Measurements from ENCODE around the gene DMRTA1.
"Not testable (repeated sequence)": the region's sequence is repeated elsewhere in the genome, so short reads cannot be mapped to it uniquely, and the experiment has no call there.

The DMRTA1 gene, protein sequence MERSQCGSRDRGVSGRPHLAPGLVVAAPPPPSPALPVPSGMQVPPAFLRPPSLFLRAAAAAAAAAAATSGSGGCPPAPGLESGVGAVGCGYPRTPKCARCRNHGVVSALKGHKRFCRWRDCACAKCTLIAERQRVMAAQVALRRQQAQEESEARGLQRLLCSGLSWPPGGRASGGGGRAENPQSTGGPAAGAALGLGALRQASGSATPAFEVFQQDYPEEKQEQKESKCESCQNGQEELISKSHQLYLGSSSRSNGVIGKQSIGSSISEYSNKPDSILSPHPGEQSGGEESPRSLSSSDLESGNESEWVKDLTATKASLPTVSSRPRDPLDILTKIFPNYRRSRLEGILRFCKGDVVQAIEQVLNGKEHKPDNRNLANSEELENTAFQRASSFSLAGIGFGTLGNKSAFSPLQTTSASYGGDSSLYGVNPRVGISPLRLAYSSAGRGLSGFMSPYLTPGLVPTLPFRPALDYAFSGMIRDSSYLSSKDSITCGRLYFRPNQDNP

DNA sequence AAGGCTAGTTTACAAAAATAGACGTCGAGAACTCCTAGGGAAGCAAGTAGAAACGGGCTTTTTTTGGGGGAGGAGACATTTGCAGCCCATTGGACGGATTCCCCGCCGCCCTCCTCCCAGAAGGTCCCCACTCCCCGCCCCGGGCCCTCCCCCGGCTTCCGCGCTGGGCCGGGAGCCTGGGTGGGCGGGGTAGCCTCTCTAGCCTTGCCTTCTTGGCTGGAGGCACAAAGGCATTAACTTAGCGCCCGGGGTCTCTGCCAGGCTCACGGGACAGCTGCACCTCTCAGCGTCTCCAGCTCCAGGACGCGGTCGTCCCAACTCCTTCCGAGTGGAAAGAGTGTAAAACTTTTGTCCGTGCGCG lies at the start of gene DMRTA1:
TSS of gene DMRTA1 (plus strand) at position 236 of the 361 bp plus-strand sequence. CDS start 242 bp downstream, outside the sequence.
- peak; percentile 18 to 25 for DNase-seq

DNA sequence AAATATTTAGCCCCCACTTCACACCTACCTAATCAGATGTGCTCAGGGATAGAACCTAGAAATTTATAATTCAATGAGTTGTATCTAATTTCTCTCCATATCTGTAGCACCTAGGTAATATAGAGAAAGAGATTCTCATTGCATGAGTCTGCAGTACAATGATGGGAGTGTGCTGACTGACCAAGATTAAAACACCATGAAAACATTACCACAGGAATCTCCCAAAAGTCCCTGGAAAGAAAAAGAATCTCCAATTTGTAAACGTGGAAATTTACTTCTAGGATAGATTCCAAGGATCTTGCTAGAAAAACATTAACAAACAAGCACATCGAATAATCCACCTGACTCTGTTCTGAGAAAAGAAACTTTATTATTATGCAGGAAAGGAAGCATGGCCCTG lies 45.0 kb upstream of the DMRTA1 start:
- DNase-seq, result no peak

DNA sequence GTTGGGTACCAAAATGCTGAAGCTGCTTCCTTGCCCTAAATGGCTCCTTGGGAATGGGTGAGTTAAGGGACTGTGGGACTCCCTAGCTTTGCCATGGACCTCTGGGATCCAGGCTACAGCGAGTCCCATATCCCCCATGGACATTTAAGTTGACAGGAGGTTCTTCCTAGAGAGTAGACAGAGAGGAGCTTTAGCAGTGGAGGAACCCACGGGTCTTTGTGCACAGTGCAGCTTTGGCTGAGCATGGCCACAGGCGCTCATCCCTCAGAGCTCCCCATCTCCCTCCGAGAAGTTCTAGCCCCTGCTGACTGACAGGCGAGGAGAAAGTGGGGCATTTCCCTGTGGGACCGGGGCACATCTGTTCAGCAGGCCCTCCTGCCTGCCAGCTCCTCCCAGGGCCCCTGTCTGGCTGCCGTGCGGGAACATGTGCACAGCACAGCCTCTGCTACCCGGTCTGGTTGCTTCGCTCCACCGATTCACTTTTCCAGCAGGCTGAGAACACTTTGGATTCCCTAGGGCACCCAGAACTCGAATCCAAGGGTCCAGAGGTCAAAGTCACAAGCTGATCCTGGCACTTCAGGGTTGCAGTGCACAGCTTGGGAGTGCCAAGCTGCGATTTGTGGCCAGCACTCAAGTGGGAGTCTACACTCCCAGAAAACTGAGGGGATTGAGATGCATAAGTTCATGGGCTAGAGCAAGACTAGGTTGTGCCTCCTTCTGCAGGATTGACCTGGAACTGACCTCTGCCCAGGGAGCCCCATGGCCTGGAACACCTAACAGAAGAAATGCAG lies 40.6 kb upstream of the DMRTA1 start:
- DNase-seq, result no peak

DNA sequence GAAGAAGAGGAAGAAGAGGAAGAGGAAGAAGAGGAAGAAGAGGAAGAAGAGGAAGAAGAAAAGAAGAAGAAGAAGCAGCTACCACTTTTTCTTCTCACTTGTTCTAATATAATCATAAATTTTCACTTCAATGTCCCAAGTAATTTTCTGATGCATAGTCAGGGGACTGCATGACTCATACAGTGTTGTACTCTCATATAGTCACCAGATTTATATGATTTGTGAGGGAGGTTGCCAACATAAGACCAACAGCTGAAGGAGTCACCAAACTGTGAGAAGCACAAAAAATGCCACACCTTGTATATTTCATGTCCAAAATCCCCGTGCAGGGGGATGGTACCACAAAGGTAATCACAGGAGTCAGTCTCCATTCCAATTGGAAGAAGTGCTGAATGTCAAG lies 32.7 kb upstream of the DMRTA1 start:
- no peak for DNase-seq

DNA sequence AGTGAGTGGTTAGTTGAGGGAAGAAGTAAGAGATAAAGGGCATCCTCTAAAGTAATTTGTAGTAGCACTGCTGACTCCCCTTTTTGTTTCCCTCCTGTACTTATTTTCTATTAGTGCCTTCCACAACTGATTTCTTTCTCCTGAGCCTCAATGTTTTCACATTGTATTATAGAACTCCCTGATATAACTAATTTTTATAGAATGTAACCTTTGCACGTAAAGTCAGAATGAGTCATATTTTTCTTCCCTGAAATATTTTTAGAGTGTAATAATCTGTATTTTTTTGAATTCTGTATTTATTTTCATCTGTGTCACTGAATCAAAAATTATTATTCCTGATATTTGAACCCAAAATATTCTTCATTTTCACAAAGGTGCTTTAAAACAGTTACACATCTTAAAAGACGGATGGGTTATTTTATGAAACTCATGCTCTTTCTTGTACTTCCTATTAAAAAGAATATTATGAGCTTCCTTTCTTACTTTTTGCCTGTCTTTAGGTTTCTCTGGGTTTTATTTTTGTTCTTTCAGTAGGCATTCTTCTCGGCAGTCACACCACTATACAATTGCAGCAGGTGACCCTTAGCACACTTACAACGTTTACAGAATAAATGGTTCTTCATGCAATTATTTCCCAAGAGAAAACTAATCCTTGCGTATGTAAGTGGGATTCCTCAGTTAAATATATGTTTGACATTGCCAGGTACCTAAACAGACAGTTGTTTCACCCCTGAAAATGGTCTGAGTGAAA lies 30.5 kb upstream of the DMRTA1 start:
- no peak for DNase-seq

DNA sequence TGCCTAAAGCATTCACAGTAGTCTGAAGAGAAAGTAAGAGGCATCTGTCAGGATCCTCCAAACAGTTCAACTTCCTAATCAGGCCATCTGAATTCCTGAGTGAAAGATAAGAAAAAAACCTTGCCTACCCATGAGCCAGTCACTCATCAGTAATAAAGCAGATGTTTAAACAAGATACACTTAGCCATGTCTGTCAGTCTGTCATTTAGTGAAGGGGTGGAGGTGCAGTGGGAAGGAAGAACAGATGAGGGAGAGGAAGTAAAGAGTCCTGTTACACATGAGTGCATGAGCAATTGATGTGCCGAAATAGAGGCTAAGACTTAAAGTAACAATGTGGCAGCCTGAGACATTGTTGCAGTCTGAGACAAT lies 29.9 kb upstream of the DMRTA1 start:
- no peak for DNase-seq

DNA sequence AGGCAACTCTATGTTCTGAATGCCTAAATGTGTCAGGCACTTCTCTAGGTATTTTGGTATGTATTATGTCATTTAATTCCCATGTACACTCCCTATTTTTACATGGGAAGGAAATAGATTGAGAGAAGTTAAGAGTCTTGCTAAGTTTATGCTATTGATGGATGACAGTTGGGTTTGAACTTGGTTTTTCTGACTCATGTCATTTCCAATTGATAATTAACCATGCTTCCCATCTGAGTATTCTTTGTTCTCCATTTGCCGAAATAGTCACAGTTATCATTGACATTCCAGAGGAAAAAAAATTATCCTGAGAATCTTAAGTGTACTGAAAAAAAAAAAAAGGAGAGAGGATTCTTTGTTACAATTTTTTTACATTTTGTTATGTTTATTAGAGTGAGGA lies 23.1 kb upstream of the DMRTA1 start:
- no peak for DNase-seq

DNA sequence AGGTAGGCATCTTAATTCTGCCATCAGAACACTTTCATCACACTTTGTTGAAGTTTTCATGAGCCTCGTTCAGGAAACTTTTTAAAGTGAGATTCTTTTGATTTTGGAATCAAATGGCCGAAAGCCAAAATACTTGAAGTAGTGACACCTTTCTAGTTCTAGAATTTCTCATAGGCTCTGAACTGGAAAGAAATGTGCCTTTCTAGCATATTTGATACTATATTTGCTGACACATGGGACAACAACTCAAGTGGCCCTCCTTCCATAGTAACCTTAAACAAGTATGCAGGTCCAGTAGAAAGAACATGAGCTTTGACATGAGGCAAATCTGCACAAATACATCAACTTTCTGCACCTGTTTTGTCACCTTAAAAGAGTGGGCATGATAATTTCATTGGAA lies 22.0 kb upstream of the DMRTA1 start:
- no peak for DNase-seq

DNA sequence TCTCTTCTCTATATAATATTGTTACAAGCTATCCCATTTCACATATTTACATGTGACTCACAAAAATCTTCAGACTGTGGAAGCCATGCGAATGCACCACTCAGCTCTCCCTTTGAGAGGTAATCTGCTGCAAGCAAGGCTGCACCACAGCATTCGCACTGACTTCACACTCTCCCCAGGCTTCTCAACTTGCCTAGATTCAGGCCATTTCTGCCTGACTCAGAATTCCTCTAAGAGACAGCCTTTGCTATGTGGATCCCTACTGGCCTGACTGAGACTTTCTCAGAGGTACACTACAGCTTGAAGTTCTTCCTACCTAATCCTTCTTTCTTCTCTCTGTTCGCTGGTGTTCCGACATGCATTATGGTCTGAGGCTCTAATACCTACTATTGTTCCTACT lies 21.1 kb upstream of the DMRTA1 start:
- no peak for DNase-seq

DNA sequence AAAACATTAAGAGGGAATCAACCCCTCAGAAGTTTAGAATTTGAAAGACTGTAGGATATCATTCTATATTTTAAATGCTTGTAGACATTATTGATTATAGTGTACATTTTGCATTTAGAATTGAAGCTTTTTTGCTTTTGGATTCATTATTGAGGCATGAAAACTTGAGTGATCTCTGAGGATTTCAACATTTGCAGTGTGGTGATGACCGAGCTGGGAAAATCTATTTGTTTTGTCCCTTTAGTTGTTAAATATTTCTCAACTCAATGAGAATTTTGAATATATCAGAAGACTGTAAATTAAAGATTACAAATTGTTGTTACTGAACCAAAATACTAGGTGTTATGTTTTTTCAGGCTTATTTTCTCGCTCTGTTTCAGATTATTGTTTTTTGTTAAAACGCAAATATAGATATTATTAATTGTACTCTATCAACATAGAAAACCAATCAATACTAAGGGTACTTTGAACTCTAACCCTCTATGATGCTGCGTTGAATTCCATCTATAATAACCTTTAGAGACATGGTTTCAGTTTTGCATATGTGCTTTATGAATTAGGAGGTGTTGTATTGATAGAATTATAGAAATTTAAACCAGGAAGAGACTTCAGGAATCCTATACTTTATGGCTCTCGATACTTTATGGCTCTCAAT lies 19.3 kb upstream of the DMRTA1 start:
- DNase-seq, result no peak

DNA sequence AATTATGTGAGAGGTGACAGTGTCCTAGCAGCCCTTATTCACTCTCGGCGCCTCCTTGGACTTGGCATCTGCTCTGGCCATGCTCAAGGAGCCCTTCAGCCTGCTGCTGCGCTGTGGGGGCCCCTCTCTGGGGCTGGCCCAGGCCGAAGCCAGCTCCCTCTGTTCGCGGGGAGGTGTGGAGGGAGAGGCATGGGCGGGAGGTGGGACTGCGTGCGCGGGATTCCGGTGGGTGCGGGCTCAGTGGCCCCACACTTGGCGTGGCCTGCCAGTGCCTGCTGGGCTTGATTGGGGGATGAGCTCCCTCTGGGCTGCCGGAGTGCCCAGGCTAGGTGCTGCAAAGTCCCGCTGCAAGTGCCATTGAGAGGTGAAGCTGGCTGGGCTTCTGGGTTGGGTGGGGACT lies 12.9 kb upstream of the DMRTA1 start:
- no peak for DNase-seq

DNA sequence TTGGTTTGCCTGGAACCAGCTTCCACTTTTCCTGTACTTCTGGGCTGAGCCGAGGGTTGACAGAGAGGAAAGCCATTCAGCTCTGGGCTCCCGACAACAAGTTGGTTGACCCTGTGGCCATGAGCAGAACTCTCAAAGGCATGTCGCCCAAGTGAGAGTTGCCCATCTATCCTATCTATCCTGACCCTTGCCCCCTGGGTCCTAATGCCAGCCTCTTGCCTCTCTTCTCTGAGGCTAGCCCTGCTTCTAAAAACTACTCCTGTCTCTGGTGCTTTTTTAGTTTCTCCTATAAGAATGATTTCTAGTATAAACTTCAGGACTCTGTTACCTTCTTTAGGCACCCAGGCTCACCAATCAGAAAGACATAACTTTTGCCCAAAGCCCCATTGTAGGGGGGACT lies 11.4 kb upstream of the DMRTA1 start:
- not testable (repeated sequence) for DNase-seq

DNA sequence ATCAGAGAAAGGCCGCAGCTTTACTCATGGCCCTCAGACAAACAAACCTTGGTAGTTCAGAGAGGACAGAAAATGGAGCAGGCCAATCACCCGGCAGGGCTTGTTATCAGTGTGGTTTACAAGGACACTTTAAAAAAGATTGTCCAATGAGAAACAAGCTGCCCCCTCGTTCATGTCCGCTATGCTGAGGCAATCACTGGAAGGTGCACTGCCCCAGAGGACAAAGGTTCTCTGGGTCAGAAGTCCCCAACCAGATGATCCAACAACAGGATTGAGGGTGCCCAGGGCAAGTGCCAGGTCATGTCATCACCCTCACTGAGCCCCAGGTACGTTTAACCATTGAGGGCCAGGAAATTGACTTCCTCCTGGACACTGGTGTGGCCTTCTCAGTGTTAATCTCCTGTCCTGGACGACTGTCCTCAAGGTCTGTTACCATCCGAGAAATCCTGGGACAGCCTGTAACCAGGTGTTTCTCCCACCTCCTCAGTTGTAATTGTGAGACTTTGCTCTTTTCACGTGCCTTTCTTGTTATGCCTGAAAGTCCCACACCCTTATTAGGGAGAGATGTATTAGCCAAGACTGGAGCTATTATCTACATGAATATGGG lies 9.1 kb upstream of the DMRTA1 start:
- not testable (repeated sequence) for DNase-seq

DNA sequence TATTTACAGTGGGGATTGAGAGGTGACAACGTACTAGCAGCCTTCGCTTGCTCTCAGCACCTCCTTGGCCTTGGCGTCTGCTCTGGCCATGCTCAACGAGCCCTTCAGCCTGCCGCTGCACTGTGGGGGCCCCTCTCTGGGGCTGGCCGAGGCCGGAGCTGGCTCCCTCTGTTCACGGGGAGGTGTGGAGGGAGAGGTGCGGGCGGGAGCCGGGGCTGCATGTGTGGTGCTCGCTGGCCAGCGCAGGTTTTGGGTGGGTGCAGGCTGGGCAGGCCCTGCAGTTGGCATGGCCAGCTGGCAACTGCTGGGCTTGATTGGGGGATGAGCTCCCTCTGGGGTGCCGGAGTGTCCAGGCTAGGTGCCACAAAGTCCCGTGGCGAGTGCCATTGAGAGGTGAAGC lies 5.8 kb upstream of the DMRTA1 start:
- DNase-seq, result no peak

DNA sequence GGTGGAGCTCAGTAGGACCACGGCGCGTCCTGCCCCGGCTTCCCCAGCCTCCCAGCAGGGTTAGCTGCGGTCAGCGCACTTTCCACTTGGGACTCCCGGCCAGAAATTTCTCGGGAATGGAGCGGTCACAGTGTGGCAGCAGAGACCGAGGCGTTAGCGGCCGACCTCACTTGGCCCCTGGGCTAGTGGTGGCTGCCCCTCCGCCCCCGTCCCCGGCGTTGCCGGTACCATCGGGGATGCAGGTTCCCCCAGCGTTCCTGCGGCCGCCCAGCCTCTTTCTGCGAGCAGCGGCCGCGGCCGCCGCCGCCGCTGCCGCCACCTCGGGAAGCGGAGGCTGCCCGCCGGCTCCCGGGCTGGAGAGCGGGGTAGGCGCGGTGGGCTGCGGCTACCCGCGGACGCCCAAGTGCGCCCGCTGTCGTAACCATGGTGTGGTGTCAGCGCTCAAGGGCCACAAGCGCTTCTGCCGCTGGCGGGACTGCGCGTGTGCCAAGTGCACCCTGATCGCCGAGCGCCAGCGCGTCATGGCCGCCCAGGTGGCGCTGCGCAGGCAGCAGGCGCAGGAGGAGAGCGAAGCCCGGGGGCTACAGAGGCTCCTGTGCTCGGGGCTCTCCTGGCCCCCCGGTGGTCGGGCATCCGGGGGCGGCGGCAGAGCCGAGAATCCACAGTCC lies 460 bp downstream of the DMRTA1 start:
- DNase-seq, result peak; percentile 27 to 54

DNA sequence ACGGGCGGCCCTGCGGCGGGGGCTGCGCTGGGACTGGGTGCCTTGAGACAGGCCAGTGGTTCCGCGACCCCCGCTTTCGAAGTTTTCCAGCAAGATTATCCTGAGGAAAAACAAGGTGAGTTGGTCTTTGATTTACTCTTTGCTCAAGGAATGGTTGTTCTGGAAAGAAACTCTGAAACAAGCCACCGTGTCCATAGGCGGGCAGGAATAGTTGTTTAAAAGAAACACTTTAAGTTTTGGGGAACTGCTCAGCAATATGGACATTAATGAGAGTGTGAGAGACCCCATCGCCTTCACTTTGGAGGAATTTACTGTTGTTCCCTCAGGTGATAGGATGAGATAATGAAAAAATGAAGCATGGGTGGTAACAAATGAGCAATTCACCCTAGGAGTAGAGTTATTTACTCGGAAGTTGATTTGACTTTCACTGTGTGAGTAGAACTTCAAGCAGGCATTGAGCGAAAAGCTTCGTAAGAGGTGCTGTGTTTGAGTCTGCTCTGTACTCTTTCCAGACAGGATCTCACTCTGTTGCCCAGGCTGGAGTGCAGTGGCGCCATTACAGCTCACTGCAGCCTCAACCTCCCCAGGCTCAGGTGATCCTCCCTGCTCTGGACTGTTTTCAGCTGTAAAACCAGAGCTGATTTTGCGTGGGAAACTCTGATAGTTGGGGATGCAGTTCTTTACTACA lies 1.1 kb downstream of the DMRTA1 start:
- no peak for DNase-seq

DNA sequence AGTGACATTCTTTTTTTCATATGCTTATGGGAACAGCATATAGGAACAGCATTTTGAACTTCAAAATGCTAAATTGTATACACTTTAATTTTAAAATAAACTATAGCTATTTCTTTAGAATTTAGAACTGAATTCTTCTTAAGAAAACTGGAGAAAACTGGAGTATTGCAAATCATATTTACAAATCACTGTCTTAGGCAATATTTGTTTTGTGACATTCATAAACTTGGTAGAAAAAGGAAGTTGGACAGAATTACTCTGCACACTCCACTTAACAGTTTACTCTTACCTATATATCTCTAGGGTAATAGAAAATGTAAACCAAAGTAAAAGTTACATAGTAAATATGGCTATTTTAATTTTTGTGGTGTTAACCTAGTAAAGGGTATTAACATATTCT lies 3.1 kb downstream of the DMRTA1 start:
- no peak for DNase-seq

DNA sequence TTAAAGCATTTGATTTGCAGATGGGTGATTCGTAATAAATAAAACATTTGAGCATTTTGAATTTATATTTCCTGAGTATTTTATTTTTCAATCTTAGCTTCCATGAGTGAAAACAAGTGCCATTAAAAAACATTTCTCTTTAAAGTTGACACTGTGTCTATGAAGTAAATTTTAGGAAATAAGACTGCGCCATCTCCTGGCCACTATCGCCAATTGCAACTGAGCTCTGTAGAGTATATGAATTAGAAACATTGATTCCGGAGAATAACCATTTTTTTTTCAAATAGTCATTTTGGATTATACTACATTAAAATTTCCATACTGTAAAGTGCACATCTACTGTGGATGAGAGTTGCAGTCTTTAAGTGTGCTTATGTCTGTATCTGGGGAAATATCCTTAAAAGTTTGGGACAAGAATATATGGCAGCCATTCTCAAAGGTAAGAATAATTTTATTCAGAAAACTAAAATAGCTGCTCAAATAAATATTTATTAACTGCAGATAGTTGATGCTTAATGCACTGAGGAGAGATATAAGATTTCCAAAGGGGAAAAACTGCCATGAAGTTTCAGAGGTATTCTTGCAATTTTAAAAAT lies 5.9 kb downstream of the DMRTA1 start:
- DNase-seq, result peak; percentile 43 to 49

DNA sequence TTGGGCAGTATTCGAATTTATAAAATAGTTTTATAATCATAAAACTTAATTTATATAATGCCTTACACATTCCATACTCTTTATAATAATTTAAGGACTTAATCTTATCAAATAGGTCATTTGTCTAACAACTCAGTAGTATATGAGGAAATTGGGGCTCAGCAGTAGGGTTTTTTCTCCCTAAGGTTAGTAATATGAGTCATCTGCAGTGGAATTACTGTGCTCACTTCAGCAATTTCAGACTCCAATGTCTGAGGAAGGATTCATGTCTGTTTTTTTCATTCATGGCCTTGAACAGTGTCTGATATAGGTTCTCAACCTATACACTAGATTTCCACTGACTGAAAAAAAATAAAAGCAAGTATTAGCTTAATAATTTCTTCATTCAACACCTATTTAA lies 7.4 kb downstream of the DMRTA1 start:
- DNase-seq, result no peak

DNA sequence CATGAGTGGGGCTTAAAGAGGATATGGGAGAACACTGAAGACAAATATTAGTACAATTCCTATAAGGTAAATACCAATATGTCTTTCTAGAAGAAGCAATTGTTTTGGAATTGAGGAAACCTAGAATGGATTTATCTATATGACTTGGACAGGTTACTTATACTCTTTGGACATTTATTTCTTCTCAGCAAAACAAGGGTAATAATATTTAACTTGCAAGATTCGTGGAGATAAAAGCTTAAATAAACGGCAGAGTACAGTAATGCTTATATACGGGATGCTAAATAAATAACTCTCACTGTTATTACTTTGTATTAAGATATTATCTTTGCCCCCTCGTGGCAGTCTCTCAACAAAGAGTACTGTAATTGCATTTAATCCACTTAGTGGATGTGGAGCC lies 8.6 kb downstream of the DMRTA1 start:
- DNase-seq, result no peak

DNA sequence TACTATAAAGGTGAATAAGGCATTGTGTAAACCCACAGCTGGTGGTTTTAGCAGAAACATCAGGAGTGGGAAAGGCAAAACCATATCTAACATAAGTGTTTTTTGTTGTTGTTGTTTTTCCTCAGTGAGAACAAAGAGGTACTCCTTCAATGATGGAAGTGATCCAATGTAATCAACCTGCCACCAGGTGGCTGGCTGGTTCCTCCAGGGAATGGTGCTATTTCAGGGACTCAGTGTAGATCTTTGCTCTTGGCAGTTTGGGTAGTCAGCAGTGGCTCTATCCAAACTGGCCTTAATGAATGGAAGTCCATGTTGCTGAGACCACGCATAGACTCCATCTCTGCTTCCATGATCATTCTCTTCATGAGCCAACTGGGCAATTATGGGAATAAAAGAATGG lies 10.8 kb downstream of the DMRTA1 start:
- DNase-seq, result no peak

Data from activated T-cell treated with anti-CD3 and anti-CD28 coated beads, Interleukin-2, amount 50 U/mL, for 48 hours (primary cell).